Measurements from ENCODE around the gene SMOC2. TPM values are rescaled to one million over a fixed set of nuclear protein-coding genes. Genes with fewer than 3 reads are reported as not detected.

Gene SMOC2
- polyA plus RNA-seq, 1 of the 3 experiments (the other 2 are of a cell fraction): not detected

GRCh38 chr6:168649209-168649608 is 208.2 kb downstream of the SMOC2 start:
- Histone ChIP-seq H3K9me3 (no peaks in the 10 kb centered on the region), H2AFZ (ENCODE audit: low read depth) (no peak overlapping the region), H3F3A (replicated peaks; ENCODE audit: insufficient read depth) (no peaks in the 10 kb centered on the region), H3K27me3 (ENCODE audit: insufficient read depth) (no peaks in the 10 kb centered on the region), H3K79me2 (ENCODE audit: insufficient read depth) (no peaks in the 10 kb centered on the region), H3K27ac (ENCODE audit: low read depth in 2 of 2, low read length in 1 of 2) (no peak overlapping the region; a peak in 1 of 4 replicates), H3K4me1 (ENCODE audit: control insufficient read depth in 1 of 2, insufficient read depth in 2 of 2, low read depth in 1 of 2, low read length in 1 of 2) (peaks cover 0 to 28% of the 10 kb centered on the region in 2 experiments; a peak in 1 of 4 replicates), H3K4me3 (ENCODE audit: low read depth in 2 of 2, low read length in 1 of 2) (no peak overlapping the region), H3K4me2 (no peak overlapping the region), H3K9ac (no peak overlapping the region), H3K36me3 (replicated peaks in 1 of 2; ENCODE audit: control insufficient read depth in 1 of 2, insufficient read depth in 2 of 2, low read length in 1 of 2) (no peaks in the 10 kb centered on the region), H4K20me1 (ENCODE audit: insufficient read depth) (no peaks in the 10 kb centered on the region), H3K9me2 (no peaks in the 10 kb centered on the region)
- WGBS (ENCODE audit: low lambda C conversion rate): 26% methylated on average over 6 of the region's 10 CpGs
- ChIA-PET POLR2A (no interaction called here), CTCF (interaction anchor here (0.7 kb wide), 1 partner anchor 32 kb away, joined by 3 read pairs; no protein-coding TSS in a partner anchor)
- DNase-seq: peak; percentile 56
- no peak for TF ChIP-seq REST (IDR thresholded peaks at IDR 0.05; ENCODE audit: low read depth, low read length)
- no peak for TF ChIP-seq TAF1 (IDR thresholded peaks at IDR 0.05; ENCODE audit: borderline replicate concordance, low read depth, low read length)
- TF ChIP-seq SIN3A (IDR thresholded peaks at IDR 0.05; ENCODE audit: borderline replicate concordance, low read depth, low read length): no peak
- TF ChIP-seq RXRA (IDR thresholded peaks at IDR 0.05; ENCODE audit: borderline replicate concordance, low read depth): no peak
- no peak for TF ChIP-seq FOXJ3 (CRISPR knock-in tag; IDR thresholded peaks at IDR 0.05)
- TF ChIP-seq PBX3 (IDR thresholded peaks at IDR 0.05): no peak
- TF ChIP-seq ZBTB33 (IDR thresholded peaks at IDR 0.05; ENCODE audit: borderline replicate concordance, low read depth): no peak
- TF ChIP-seq SMC3 (IDR thresholded peaks at IDR 0.05; ENCODE audit: low read depth, low read length): no peak
- TF ChIP-seq IRF3 (IDR thresholded peaks at IDR 0.05; ENCODE audit: low read depth, low read length): no peak
- TF ChIP-seq RCOR1 (IDR thresholded peaks at IDR 0.05; ENCODE audit: low read length): no peak
- TF ChIP-seq USF2 (IDR thresholded peaks at IDR 0.05; ENCODE audit: borderline replicate concordance, low read depth, low read length): no peak
- TF ChIP-seq GATA2 (CRISPR knock-in tag; IDR thresholded peaks at IDR 0.05): no peak
- TF ChIP-seq MXI1 (IDR thresholded peaks at IDR 0.05; ENCODE audit: low read depth, low read length): no peak
- no peak for TF ChIP-seq FOXM1 (IDR thresholded peaks at IDR 0.05; ENCODE audit: low read depth)
- no peak for TF ChIP-seq EP300 (IDR thresholded peaks at IDR 0.05; ENCODE audit: borderline replicate concordance in 1 of 2, low read depth in 1 of 2, low read length in 1 of 2)
- no peak for TF ChIP-seq TEAD4 (IDR thresholded peaks at IDR 0.05; ENCODE audit: borderline replicate concordance, insufficient read depth)
- no peak for TF ChIP-seq NFIC (IDR thresholded peaks at IDR 0.05; ENCODE audit: borderline replicate concordance)
